Measurements from ENCODE around the gene NKRF. TPM values are rescaled to one million over a fixed set of nuclear protein-coding genes. Genes with fewer than 3 reads are reported as not detected.
A peak's percentile ranks its signal among the peaks of the same experiment; 100 is the strongest.

Gene NKRF
- total RNA-seq, 1 donor from 2014 or later = 7.7 TPM

GRCh38 chrX:119579414-119579813, 26.8 kb downstream of the NKRF start:
- no peaks in the 10 kb centered on the region for H3K27me3 ChIP-seq (ENCODE audit: control insufficient read depth, insufficient read depth, low read length)
- no peak for DNase-seq (ENCODE audit: low read depth)
- no peak overlapping the region for H3K4me3 ChIP-seq (ENCODE audit: low read depth, low read length)

DNA sequence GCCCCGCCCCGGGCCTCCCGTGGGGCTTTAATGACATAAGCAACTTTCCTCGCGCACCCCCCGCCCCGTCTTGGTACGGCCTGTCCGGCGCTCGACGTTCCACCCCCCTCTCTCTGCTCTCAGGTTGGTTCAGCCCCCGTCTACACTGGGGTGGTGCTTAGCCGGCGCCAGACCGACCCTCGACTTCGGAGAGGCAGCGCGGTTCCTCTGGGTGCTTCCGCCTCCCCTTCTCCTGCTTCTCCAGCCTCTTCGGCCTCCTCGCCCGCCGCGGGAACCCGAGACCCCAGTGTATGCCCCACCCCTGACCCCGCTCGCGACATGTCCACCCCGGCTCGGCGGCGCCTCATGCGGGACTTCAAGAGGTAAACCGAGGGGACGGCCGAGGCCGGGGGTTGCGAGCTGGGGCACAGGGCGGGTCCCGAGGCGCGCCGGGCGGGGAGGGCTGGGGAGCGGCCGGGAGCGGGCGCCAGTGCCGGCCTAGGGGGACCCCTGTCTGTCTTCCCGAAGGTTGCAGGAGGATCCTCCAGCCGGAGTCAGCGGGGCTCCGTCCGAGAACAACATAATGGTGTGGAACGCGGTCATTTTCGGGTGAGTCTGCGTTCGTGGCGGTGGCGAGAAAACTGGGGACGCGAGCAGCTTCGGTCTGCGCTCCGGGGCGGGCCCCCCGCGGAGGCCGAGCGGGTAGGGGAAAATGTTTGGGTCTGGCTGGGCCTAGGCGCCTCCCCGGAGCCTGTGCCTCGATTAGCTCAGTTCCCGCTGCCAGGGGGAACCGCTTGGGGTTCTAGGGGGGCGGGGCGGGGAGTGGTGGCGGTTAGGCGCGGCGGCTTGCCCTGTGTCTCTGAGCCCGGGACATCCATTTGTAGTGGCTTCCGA, 31.6 kb downstream of the NKRF start, which contains the start of gene UBE2A:
Gene UBE2A (plus strand): TSS at position 170 of the 873 bp plus-strand sequence. CDS start 149 bp downstream, at position 319.
- no peaks in the 10 kb centered on the region for H3K36me3 ChIP-seq (ENCODE audit: control insufficient read depth, insufficient read depth, low read length)
- no peak for DNase-seq (ENCODE audit: low read depth)
- TF ChIP-seq, protein P1, sequence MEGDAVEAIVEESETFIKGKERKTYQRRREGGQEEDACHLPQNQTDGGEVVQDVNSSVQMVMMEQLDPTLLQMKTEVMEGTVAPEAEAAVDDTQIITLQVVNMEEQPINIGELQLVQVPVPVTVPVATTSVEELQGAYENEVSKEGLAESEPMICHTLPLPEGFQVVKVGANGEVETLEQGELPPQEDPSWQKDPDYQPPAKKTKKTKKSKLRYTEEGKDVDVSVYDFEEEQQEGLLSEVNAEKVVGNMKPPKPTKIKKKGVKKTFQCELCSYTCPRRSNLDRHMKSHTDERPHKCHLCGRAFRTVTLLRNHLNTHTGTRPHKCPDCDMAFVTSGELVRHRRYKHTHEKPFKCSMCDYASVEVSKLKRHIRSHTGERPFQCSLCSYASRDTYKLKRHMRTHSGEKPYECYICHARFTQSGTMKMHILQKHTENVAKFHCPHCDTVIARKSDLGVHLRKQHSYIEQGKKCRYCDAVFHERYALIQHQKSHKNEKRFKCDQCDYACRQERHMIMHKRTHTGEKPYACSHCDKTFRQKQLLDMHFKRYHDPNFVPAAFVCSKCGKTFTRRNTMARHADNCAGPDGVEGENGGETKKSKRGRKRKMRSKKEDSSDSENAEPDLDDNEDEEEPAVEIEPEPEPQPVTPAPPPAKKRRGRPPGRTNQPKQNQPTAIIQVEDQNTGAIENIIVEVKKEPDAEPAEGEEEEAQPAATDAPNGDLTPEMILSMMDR (IDR thresholded peaks at IDR 0.05; ENCODE audit: insufficient read depth, low read length, poor library complexity, severe bottlenecking) = no peak
- peak within 1 kb of the TSS; percentile 69 for H3K4me3 ChIP-seq (ENCODE audit: low read depth, low read length)
- H3K27me3 ChIP-seq (ENCODE audit: control insufficient read depth, insufficient read depth, low read length) = no peaks in the 10 kb centered on the region

More at GRCh38 chrX:119579414-119579813, 26.8 kb downstream of the NKRF start:
- no peaks in the 10 kb centered on the region for H3K36me3 ChIP-seq (ENCODE audit: control insufficient read depth, insufficient read depth, low read length)
- TF ChIP-seq, protein P1 (IDR thresholded peaks at IDR 0.05; ENCODE audit: insufficient read depth, low read length, poor library complexity, severe bottlenecking) = no peak

- TF ChIP-seq, protein P1 (IDR thresholded peaks at IDR 0.05; ENCODE audit: insufficient read depth, low read length, poor library complexity, severe bottlenecking) = no peak
- DNase-seq (ENCODE audit: low read depth) = no peak
- Histone ChIP-seq H3K36me3 (ENCODE audit: control insufficient read depth, insufficient read depth, low read length) (no peaks in the 10 kb centered on the region), H3K4me3 (ENCODE audit: low read depth, low read length) (peak overlapping the region; percentile 69), H3K27me3 (ENCODE audit: control insufficient read depth, insufficient read depth, low read length) (no peaks in the 10 kb centered on the region)
These were observed 32.3 kb downstream of the NKRF start for GRCh38 chrX:119573840-119574393.

GRCh38 chrX:119573222-119573621, 33.0 kb downstream of the NKRF start:
- TF ChIP-seq, protein P1 (IDR thresholded peaks at IDR 0.05; ENCODE audit: insufficient read depth, low read length, poor library complexity, severe bottlenecking) = no peak
- DNase-seq (ENCODE audit: low read depth) = no peak
- Histone ChIP-seq H3K27me3 (ENCODE audit: control insufficient read depth, insufficient read depth, low read length) (no peaks in the 10 kb centered on the region), H3K4me3 (ENCODE audit: low read depth, low read length) (no peak overlapping the region), H3K36me3 (ENCODE audit: control insufficient read depth, insufficient read depth, low read length) (no peaks in the 10 kb centered on the region)

DNA sequence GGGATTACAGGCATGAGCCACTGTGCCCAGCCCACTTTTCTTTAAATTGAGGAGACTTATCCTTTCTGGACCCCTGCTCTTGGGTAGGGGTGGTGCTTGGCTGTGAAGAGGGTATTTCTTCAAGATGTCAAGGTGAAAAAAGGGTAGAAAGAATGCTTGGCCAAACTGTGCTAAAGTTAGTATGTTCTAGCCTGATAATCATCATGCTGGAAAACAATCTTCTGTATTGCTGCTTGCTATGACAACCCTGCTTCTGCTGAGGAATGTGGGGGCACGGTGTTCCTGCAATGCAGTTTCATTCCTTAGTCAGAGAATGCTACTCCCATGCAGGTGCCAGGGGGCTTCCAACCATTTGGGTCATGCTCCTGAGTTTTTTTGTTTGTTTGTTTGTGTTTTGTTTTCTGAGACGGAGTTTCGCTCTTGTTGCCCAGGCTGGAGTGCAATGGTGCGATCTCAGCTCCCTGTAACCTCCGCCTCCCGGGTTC, 35.8 kb downstream of the NKRF start:
- Histone ChIP-seq H3K4me3 (ENCODE audit: low read depth, low read length) (no peak overlapping the region), H3K27me3 (ENCODE audit: control insufficient read depth, insufficient read depth, low read length) (no peaks in the 10 kb centered on the region), H3K36me3 (ENCODE audit: control insufficient read depth, insufficient read depth, low read length) (no peaks in the 10 kb centered on the region)
- DNase-seq (ENCODE audit: low read depth) = no peak
- TF ChIP-seq, protein P1 (IDR thresholded peaks at IDR 0.05; ENCODE audit: insufficient read depth, low read length, poor library complexity, severe bottlenecking) = no peak
